IMR-90 (cell line): Measurements from ENCODE around the gene UBALD1.

Source experiments
- CEBPB ChIP-seq: IDR thresholded peaks from 2 replicates; pipeline ENCODE4 v1.6.1; 2012; ENCODE audit warnings: low read depth, low read length, improper control_type of control experiment
- ELK1 ChIP-seq: fragments of 150-350 bp; IDR thresholded peaks from 2 replicates; pipeline ENCODE4 v1.6.1; 2016; ENCODE audit warnings: low read depth, mild to moderate bottlenecking, low read length, moderate library complexity, borderline replicate concordance
- MAFK ChIP-seq: IDR thresholded peaks from 2 replicates; pipeline ENCODE4 v1.6.1; 2012; ENCODE audit warnings: low read depth, low read length, improper control_type of control experiment
- NFE2L2 ChIP-seq: fragments of 150-350 bp; IDR thresholded peaks from 2 replicates; pipeline ENCODE4 v1.6.1; 2016; ENCODE audit warnings: low read depth, mild to moderate bottlenecking, low read length
- POLR2A ChIP-seq: IDR thresholded peaks from 2 replicates; pipeline ENCODE4 v1.6.1; 2012; ENCODE audit warnings: mild to moderate bottlenecking, low read depth, low read length
- RAD21 ChIP-seq: IDR thresholded peaks from 2 replicates; pipeline ENCODE4 v1.6.1; 2012; ENCODE audit warnings: low read length, improper control_type of control experiment
- RCOR1 ChIP-seq: IDR thresholded peaks from 2 replicates; pipeline ENCODE4 v1.6.1; 2012; ENCODE audit warnings: mild to moderate bottlenecking, low read length, improper control_type of control experiment; ENCODE audit not compliant: insufficient replicate concordance
- TF ChIP-seq, protein P1 (sequence below): conservative IDR thresholded peaks from 2 replicates; pipeline ENCODE4 v1.5.1; 2012; ENCODE audit warnings: mild to moderate bottlenecking, low read depth, low read length, improper control_type of control experiment
- TF ChIP-seq, protein P2 (sequence below): fragments of 150-350 bp; IDR thresholded peaks from 2 replicates; pipeline ENCODE4 v1.6.1; 2017; ENCODE audit warnings: mild to moderate bottlenecking, antibody characterized with exemption, low read length, low read depth

- TF ChIP-seq, protein P1, sequence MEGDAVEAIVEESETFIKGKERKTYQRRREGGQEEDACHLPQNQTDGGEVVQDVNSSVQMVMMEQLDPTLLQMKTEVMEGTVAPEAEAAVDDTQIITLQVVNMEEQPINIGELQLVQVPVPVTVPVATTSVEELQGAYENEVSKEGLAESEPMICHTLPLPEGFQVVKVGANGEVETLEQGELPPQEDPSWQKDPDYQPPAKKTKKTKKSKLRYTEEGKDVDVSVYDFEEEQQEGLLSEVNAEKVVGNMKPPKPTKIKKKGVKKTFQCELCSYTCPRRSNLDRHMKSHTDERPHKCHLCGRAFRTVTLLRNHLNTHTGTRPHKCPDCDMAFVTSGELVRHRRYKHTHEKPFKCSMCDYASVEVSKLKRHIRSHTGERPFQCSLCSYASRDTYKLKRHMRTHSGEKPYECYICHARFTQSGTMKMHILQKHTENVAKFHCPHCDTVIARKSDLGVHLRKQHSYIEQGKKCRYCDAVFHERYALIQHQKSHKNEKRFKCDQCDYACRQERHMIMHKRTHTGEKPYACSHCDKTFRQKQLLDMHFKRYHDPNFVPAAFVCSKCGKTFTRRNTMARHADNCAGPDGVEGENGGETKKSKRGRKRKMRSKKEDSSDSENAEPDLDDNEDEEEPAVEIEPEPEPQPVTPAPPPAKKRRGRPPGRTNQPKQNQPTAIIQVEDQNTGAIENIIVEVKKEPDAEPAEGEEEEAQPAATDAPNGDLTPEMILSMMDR: no peak
- TF ChIP-seq MAFK: no peak
- no peak for TF ChIP-seq RAD21
- no peak for TF ChIP-seq POLR2A
- no peak for TF ChIP-seq RCOR1
- TF ChIP-seq, protein P2, sequence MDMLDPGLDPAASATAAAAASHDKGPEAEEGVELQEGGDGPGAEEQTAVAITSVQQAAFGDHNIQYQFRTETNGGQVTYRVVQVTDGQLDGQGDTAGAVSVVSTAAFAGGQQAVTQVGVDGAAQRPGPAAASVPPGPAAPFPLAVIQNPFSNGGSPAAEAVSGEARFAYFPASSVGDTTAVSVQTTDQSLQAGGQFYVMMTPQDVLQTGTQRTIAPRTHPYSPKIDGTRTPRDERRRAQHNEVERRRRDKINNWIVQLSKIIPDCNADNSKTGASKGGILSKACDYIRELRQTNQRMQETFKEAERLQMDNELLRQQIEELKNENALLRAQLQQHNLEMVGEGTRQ: no peak
- TF ChIP-seq NFE2L2: no peak
- no peak for TF ChIP-seq ELK1
- TF ChIP-seq CEBPB: peak; percentile 60; the same call in 1 of the 2 replicates
These were observed 49.9 kb downstream of the UBALD1 start for GRCh38 chr16:4564661-4565267.
